PC-9 (cell line): ENCODE measurements around the gene DNAH14.

Source experiments
- EZH2 ChIP-seq: fragments of 200-600 bp; sonication (generic); IDR thresholded peaks from 2 replicates; pipeline ENCODE4 v1.8.0; 2017; ENCODE audit warnings: antibody characterized with exemption, low read depth
- TF ChIP-seq, protein P1 (sequence below): fragments of 200-600 bp; sonication (generic); conservative IDR thresholded peaks from 2 replicates; pipeline ENCODE4 v1.6.1; 2017; ENCODE audit warnings: mixed run types, antibody characterized with exemption, mild to moderate bottlenecking, moderate library complexity

DNA sequence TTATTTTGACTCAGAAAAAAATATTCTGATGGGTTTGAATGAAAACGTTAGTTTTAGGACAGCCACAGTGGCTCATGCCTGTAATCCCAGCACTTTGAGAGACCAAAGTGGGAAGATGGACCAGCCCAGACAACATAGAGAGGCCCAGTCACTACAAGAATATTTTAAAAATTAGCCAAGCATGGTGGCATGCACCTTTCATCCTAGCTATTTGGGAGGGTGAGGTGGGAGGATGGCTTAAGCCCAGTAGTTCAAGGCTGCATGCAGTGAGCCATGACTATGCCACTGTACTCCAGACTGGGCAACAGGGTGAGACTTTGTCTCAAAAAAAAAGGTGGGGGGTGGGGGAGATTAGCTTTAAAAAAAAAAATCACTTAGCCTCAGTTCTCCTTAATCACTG lies 370.9 kb downstream of the DNAH14 start:
- TF ChIP-seq, protein P1, sequence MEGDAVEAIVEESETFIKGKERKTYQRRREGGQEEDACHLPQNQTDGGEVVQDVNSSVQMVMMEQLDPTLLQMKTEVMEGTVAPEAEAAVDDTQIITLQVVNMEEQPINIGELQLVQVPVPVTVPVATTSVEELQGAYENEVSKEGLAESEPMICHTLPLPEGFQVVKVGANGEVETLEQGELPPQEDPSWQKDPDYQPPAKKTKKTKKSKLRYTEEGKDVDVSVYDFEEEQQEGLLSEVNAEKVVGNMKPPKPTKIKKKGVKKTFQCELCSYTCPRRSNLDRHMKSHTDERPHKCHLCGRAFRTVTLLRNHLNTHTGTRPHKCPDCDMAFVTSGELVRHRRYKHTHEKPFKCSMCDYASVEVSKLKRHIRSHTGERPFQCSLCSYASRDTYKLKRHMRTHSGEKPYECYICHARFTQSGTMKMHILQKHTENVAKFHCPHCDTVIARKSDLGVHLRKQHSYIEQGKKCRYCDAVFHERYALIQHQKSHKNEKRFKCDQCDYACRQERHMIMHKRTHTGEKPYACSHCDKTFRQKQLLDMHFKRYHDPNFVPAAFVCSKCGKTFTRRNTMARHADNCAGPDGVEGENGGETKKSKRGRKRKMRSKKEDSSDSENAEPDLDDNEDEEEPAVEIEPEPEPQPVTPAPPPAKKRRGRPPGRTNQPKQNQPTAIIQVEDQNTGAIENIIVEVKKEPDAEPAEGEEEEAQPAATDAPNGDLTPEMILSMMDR = no peak
- TF ChIP-seq EZH2 = no peak
